Tibial nerve (tissue), 4 donors: Measurements from ENCODE around the gene MAML3. TPM values are rescaled to one million over a fixed set of nuclear protein-coding genes. Genes with fewer than 3 reads are reported as not detected.

Experiments
- DNase-seq, 2 donors: peaks; one replicate each; pipeline ENCODE4 v3.0.0-alpha.2; 2019; ENCODE audit warnings: low spot score in 2 of 2
- H3K27ac ChIP-seq, 4 donors: fragments of 200-600 bp; sonication (generic) in 3 of 4; one replicate each; pipeline ENCODE4 v1.5.1; 2017 to 2019; ENCODE audit warnings: mild to moderate bottlenecking in 1 of 4
- H3K27me3 ChIP-seq, 2 donors: fragments of 200-600 bp; sonication (generic) in 1 of 2; one replicate each; pipeline versions ENCODE4 v1.5.1 to v1.6.0; 2017 to 2019
- H3K36me3 ChIP-seq, 3 donors: fragments of 200-600 bp; sonication (generic); one replicate each; pipeline ENCODE4 v1.5.1; 2018 to 2019
- H3K4me1 ChIP-seq, 4 donors: fragments of 200-600 bp; sonication (generic) in 3 of 4; one replicate each; pipeline ENCODE4 v1.5.1; 2017 to 2019
- H3K4me3 ChIP-seq, 4 donors: fragments of 200-600 bp; sonication (generic) in 3 of 4; one replicate each; pipeline ENCODE4 v1.5.1; 2017 to 2019; ENCODE audit warnings: mild to moderate bottlenecking in 1 of 4, moderate library complexity in 1 of 4
- H3K9me3 ChIP-seq, 4 donors: fragments of 200-600 bp; sonication (generic) in 3 of 4; one replicate each; pipeline ENCODE4 v1.5.1; 2017 to 2019
- CTCF ChIP-seq, 5 experiments: fragments of 200-600 bp in 3 of 5; fragments of 450-650 bp in 2 of 5; sonication (generic) in 3 of 5; IDR thresholded peaks; one replicate each; pipeline ENCODE4 v1.5.1; 2016 to 2019; ENCODE audit warnings: antibody characterized with exemption in 5 of 5, mild to moderate bottlenecking in 3 of 5, moderate library complexity in 2 of 5
- EP300 ChIP-seq, 2 donors: sonication (generic); formaldehyde crosslinking; IDR thresholded peaks; one replicate each; pipeline ENCODE4 v1.6.1; 2017; ENCODE audit warnings: antibody characterized with exemption in 2 of 2, mild to moderate bottlenecking in 1 of 2
- POLR2A ChIP-seq, 2 donors: fragments of 450-650 bp; IDR thresholded peaks; one replicate each; pipeline ENCODE4 v1.6.1; 2017; ENCODE audit warnings: antibody characterized with exemption in 2 of 2, mild to moderate bottlenecking in 2 of 2, moderate library complexity in 2 of 2
- WGBS, 2 donors: methylation state at CpG; one replicate each; pipeline ENCODE4 v1.1.5; 2018; 5-methylcytosine and 5-hydroxymethylcytosine counted together
- total RNA-seq, 4 donors: library from RNA; depleted of rRNA; stranded (reverse); fragments of >200 nt; gene quantifications; one replicate each; pipeline ENCODE4 v1.1.0, GENCODE V29; 2016

Gene MAML3
- total RNA-seq, 4 donors from 2014 or later: 8.6 to 10.5 (median 9.4) TPM

- TF ChIP-seq CTCF (IDR thresholded peaks at IDR 0.05) (no peak), EP300 (IDR thresholded peaks at IDR 0.05) (no peak), POLR2A (IDR thresholded peaks at IDR 0.05) (no peak)
- 78 to 89% methylated on average over 9 of the region's 9 CpGs for WGBS, 2 donors
- Histone ChIP-seq H3K36me3 (no peaks in the 10 kb centered on the region), H3K4me3 (no peak overlapping the region), H3K27me3 (no peaks in the 10 kb centered on the region), H3K4me1 (peaks cover 0 to 12% (median 7%) of the 10 kb centered on the region in 4 donors), H3K9me3 (no peaks in the 10 kb centered on the region), H3K27ac (no peak overlapping the region)
- no peak for DNase-seq
Observed at GRCh38 chr4:139878050-139878449, 275.9 kb downstream of the MAML3 start.

- no peaks in the 10 kb centered on the region for H3K27me3 ChIP-seq
- H3K9me3 ChIP-seq: no peaks in the 10 kb centered on the region
- H3K4me1 ChIP-seq: peaks cover 0 to 13% (median 8%) of the 10 kb centered on the region in 4 donors
- H3K4me3 ChIP-seq: no peak overlapping the region
- H3K36me3 ChIP-seq: no peaks in the 10 kb centered on the region
- DNase-seq: no peak
- 60 to 70% methylated on average over 5 of the region's 5 CpGs for WGBS, 2 donors
- TF ChIP-seq CTCF (IDR thresholded peaks at IDR 0.05): no peak
- TF ChIP-seq EP300 (IDR thresholded peaks at IDR 0.05): no peak
- no peak for TF ChIP-seq POLR2A (IDR thresholded peaks at IDR 0.05)
- no peak overlapping the region for H3K27ac ChIP-seq
Observed at GRCh38 chr4:139876337-139876941, 277.5 kb downstream of the MAML3 start.

GRCh38 chr4:139875411-139875825, 278.6 kb downstream of the MAML3 start:
- no peak for TF ChIP-seq POLR2A (IDR thresholded peaks at IDR 0.05)
- TF ChIP-seq CTCF (IDR thresholded peaks at IDR 0.05): no peak
- TF ChIP-seq EP300 (IDR thresholded peaks at IDR 0.05): no peak
- peaks cover 0 to 13% (median 6%) of the 10 kb centered on the region in 4 donors for H3K4me1 ChIP-seq
- no peaks in the 10 kb centered on the region for H3K36me3 ChIP-seq
- no peaks in the 10 kb centered on the region for H3K9me3 ChIP-seq
- no peaks in the 10 kb centered on the region for H3K27me3 ChIP-seq
- H3K27ac ChIP-seq: no peak overlapping the region
- WGBS, 2 donors: 90 to 92% methylated on average over 6 of the region's 6 CpGs
- no peak overlapping the region for H3K4me3 ChIP-seq
- no peak for DNase-seq

- H3K36me3 ChIP-seq: no peaks in the 10 kb centered on the region
- DNase-seq: no peak
- H3K9me3 ChIP-seq: no peaks in the 10 kb centered on the region
- 91 to 95% methylated on average over 4 of the region's 4 CpGs for WGBS, 2 donors
- peaks cover 0 to 13% (median 6%) of the 10 kb centered on the region in 4 donors for H3K4me1 ChIP-seq
- H3K27me3 ChIP-seq: no peaks in the 10 kb centered on the region
- TF ChIP-seq CTCF (IDR thresholded peaks at IDR 0.05) (no peak), POLR2A (IDR thresholded peaks at IDR 0.05) (no peak)
- H3K27ac ChIP-seq: no peak overlapping the region
- no peak overlapping the region for H3K4me3 ChIP-seq
Observed at GRCh38 chr4:139873111-139873860, 280.7 kb downstream of the MAML3 start.

- TF ChIP-seq CTCF (IDR thresholded peaks at IDR 0.05): no peak
- TF ChIP-seq EP300 (IDR thresholded peaks at IDR 0.05): peak in 1 of 2 donors; percentile 18
- TF ChIP-seq POLR2A (IDR thresholded peaks at IDR 0.05): no peak
- Histone ChIP-seq H3K9me3 (no peaks in the 10 kb centered on the region), H3K36me3 (no peaks in the 10 kb centered on the region), H3K27ac (no peak overlapping the region), H3K4me1 (peaks cover 0 to 13% (median 6%) of the 10 kb centered on the region in 4 donors), H3K27me3 (no peaks in the 10 kb centered on the region), H3K4me3 (no peak overlapping the region)
- no peak for DNase-seq
- 73 to 86% methylated on average over 2 of the region's 2 CpGs for WGBS, 2 donors
Observed at GRCh38 chr4:139872274-139872673, 281.7 kb downstream of the MAML3 start.
